HCT116 (cell line): Measurements from ENCODE around the gene HERPUD1.

ENCODE experiments used
- CTCF ChIP-seq, 3 experiments: fragments of 200-600 bp in 1 of 3; sonication (generic) in 1 of 3; IDR thresholded peaks in 2 of 3; conservative IDR thresholded peaks in 1 of 3; 2 replicates each; pipeline ENCODE4 v1.5.1; 2012 to 2017; ENCODE audit warnings: low read depth in 2 of 3, low read length in 2 of 3, antibody characterized with exemption in 1 of 3, borderline replicate concordance in 1 of 3, control low read depth in 1 of 3, mild to moderate bottlenecking in 1 of 3, mixed read lengths in 1 of 3, mixed run types in 1 of 3, moderate library complexity in 1 of 3; ENCODE audit not compliant: insufficient read depth in 1 of 3
- EZH2phosphoT487 ChIP-seq: fragments of 200-600 bp; IDR thresholded peaks from 2 replicates; pipeline ENCODE4 v1.6.1; 2018; ENCODE audit warnings: antibody characterized with exemption, borderline replicate concordance
- JUND ChIP-seq: IDR thresholded peaks from 2 replicates; pipeline ENCODE4 v1.6.1; 2012
- POLR2A ChIP-seq: IDR thresholded peaks from 2 replicates; pipeline ENCODE4 v1.7.0; 2011; ENCODE audit warnings: borderline replicate concordance; ENCODE audit not compliant: insufficient read depth, insufficient read length; ENCODE audit errors: extremely low read depth
- TF ChIP-seq, protein P1 (sequence below): IDR thresholded peaks from 2 replicates; pipeline ENCODE4 v1.6.1; 2012

DNA sequence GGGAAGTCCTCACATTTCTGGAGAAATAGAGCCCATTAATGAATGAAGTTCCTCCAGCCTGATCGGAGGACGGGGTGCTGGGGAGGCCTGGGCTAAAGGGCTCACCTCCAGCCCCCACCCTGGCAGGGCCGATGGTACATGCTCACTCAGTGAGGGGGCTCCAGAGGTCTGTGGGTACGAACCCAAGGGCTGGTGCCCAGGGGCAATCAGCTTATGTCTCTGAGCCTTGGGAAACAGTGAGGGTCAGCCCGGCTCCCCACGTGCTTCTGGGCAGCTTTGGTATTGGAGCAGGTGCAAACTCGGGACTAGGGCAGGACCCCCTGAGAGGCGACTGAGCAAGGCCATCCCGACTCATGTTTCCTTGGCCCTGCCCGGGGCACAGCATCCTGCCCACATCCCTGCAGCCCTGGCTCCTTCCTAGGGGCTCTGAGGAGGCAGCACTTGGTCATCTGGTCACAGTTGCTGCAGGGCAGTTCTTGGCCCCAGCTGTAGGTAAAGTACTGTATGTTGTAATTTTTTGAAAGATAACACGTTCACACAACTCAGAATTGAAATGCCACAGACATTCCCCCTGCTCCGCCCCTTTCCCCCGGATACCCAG lies 28.8 kb downstream of the HERPUD1 start:
- TF ChIP-seq, protein P1, sequence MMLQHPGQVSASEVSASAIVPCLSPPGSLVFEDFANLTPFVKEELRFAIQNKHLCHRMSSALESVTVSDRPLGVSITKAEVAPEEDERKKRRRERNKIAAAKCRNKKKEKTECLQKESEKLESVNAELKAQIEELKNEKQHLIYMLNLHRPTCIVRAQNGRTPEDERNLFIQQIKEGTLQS, result no peak
- TF ChIP-seq EZH2phosphoT487, result no peak
- no peak for TF ChIP-seq JUND
- TF ChIP-seq CTCF (IDR thresholded peaks at IDR 0.05 in 2 of 3, conservative IDR thresholded peaks at IDR 0.05 in 1 of 3; ENCODE audit: borderline replicate concordance in 1 of 3, insufficient read depth in 1 of 3, low read depth in 2 of 3, low read length in 2 of 3), result no peak
- TF ChIP-seq POLR2A, result no peak
